ENCODE data around the gene AOAH. TPM values are rescaled to one million over a fixed set of nuclear protein-coding genes. Genes with fewer than 3 reads are reported as not detected.

Gene AOAH
- total and polyA plus RNA-seq, 9 of the 15 experiments (the other 6 are each of a cell fraction or from before 2014, with no cell fraction given) = not detected

GRCh38 chr7:36506130-36506798 is 218.0 kb downstream of the AOAH start:
- no peak overlapping the region for H3K27ac ChIP-seq (ENCODE audit: extremely low read depth, low read depth, low read length)
- ATAC-seq (no peak), DNase-seq (ENCODE audit: extremely low read depth in 1 of 4, low spot score in 3 of 4) (no peak), FAIRE-seq (no peak)
- no peak overlapping the region for H2AFZ ChIP-seq (ENCODE audit: low read depth, low read length)
- POLR2A ChIA-PET = interaction anchor here (1.6 kb wide), 1 partner anchor 13 kb away, joined by 3 read pairs; no protein-coding TSS in a partner anchor
- in situ Hi-C loops (cut with MboI) = no loop called here
- no peaks in the 10 kb centered on the region for H3K9me3 ChIP-seq (replicated peaks; ENCODE audit: control insufficient read depth, insufficient read depth, low read depth, low read length)
- no peaks in the 10 kb centered on the region for H3K36me3 ChIP-seq (ENCODE audit: control insufficient read depth, insufficient read depth, low read length)
- H3K27me3 ChIP-seq (ENCODE audit: control insufficient read depth in 2 of 2, insufficient read depth in 2 of 2, low read length in 2 of 2) = peaks cover 10 to 20% of the 10 kb centered on the region in 2 experiments; a peak in 4 of 5 replicates
- 8% methylated on average over 7 of the region's 7 CpGs for WGBS (ENCODE audit: insufficient coverage, low coverage, missing lambda C conversion rate)
- H4K20me1 ChIP-seq (replicated peaks; ENCODE audit: control insufficient read depth, insufficient read depth, low read length) = no peaks in the 10 kb centered on the region
- BruUV-seq (replicated peaks) = no TSS peak
- intact Hi-C loops (cut with micrococcal nuclease) = no loop called here
- H3K9me1 ChIP-seq (ENCODE audit: control insufficient read depth, insufficient read depth, low read length) = no peaks in the 10 kb centered on the region
- no peaks in the 10 kb centered on the region for H3K4me1 ChIP-seq (replicated peaks in 1 of 2; ENCODE audit: control insufficient read depth in 2 of 2, insufficient read depth in 2 of 2, low read length in 2 of 2)
- no peaks in the 10 kb centered on the region for H3K79me2 ChIP-seq (ENCODE audit: control insufficient read depth, insufficient read depth, low read length)
- no peak overlapping the region for H3K4me3 ChIP-seq
- CTCF ChIA-PET (ENCODE audit: low intra/inter-chr PET ratio) = no interaction called here
- no peak overlapping the region for H3K9ac ChIP-seq (ENCODE audit: insufficient read depth in 1 of 2, low read depth in 2 of 2, low read length in 2 of 2)
- H3K4me2 ChIP-seq (ENCODE audit: insufficient read depth, low read length) = no peak overlapping the region
- TF ChIP-seq NBN (IDR thresholded peaks at IDR 0.05; ENCODE audit: low read depth) = no peak
- TF ChIP-seq DPF2 (IDR thresholded peaks at IDR 0.05) = no peak
- TF ChIP-seq ZFP91 (CRISPR knock-in tag; IDR thresholded peaks at IDR 0.05) = no peak
- no peak for TF ChIP-seq EHMT2 (IDR thresholded peaks at IDR 0.05)
- TF ChIP-seq ZNF174 (CRISPR knock-in tag; IDR thresholded peaks at IDR 0.05) = no peak
- no peak for TF ChIP-seq NEUROD1 (IDR thresholded peaks at IDR 0.05; ENCODE audit: borderline replicate concordance, low read depth, low read length, partially characterized antibody)
- no peak for TF ChIP-seq HMBOX1 (IDR thresholded peaks at IDR 0.05)
- TF ChIP-seq XRCC4 (IDR thresholded peaks at IDR 0.05; ENCODE audit: extremely low read depth, insufficient read depth, insufficient read length) = no peak
- TF ChIP-seq TBP (optimal IDR thresholded peaks at IDR 0.05; ENCODE audit: low read depth, low read length) = no peak
- TF ChIP-seq HMGXB4 (CRISPR knock-in tag; IDR thresholded peaks at IDR 0.05) = no peak
